Breast epithelium (tissue), 4 donors: ENCODE data around the gene CDC42EP4. TPM values are rescaled to one million over a fixed set of nuclear protein-coding genes. Genes with fewer than 3 reads are reported as not detected.
A peak's percentile ranks its signal among the peaks of the same experiment; 100 is the strongest.
"Not testable (repeated sequence)": the region's sequence is repeated elsewhere in the genome, so short reads cannot be mapped to it uniquely, and the experiment has no call there.

Experiments
- DNase-seq, 2 donors: peaks; one replicate each; pipeline ENCODE4 v3.0.0-alpha.2; 2019; ENCODE audit warnings: low spot score in 2 of 2
- H3K27ac ChIP-seq, 2 donors: fragments of 200-600 bp; sonication (generic) in 1 of 2; one replicate each; pipeline ENCODE4 v1.5.1; 2016 to 2019; ENCODE audit warnings: mild to moderate bottlenecking in 1 of 2
- H3K27me3 ChIP-seq, 2 donors: fragments of 200-600 bp; sonication (generic) in 1 of 2; one replicate each; pipeline versions ENCODE4 v1.5.1 to v1.6.0; 2017 to 2019; ENCODE audit warnings: control low read depth in 1 of 2, mild to moderate bottlenecking in 1 of 2
- H3K36me3 ChIP-seq: fragments of 200-600 bp; one replicate; pipeline ENCODE4 v1.5.1; 2019
- H3K4me1 ChIP-seq, 2 donors: fragments of 200-600 bp; sonication (generic); one replicate each; pipeline ENCODE4 v1.5.1; 2016 to 2019; ENCODE audit warnings: control low read depth in 1 of 2
- H3K4me3 ChIP-seq, 3 donors: fragments of 200-600 bp; sonication (generic); 1 replicate in 2 of 3; 2 replicates in 1 of 3; pipeline ENCODE4 v1.5.1; 2016 to 2019; ENCODE audit warnings: mild to moderate bottlenecking in 3 of 3, moderate library complexity in 2 of 3
- H3K9me3 ChIP-seq, 2 donors: fragments of 200-600 bp; sonication (generic) in 1 of 2; one replicate each; pipeline ENCODE4 v1.5.1; 2016 to 2019; ENCODE audit warnings: control low read depth in 1 of 2
- POLR2A ChIP-seq: fragments of 450-650 bp; IDR thresholded peaks from one replicate; pipeline ENCODE4 v1.6.1; 2016; ENCODE audit warnings: antibody characterized with exemption, mild to moderate bottlenecking, moderate library complexity
- POLR2AphosphoS5 ChIP-seq, 3 donors: sonication (generic); formaldehyde crosslinking; IDR thresholded peaks; one replicate each; pipeline ENCODE4 v1.6.1; 2017; ENCODE audit warnings: antibody characterized with exemption in 3 of 3
- intact Hi-C: fragments of 100-400 bp; cut with DNase I; formaldehyde crosslinking; loops from one replicate; pipeline ENCODE4 v1.15.1; 2023; ENCODE audit warnings: low total_unique reads
- total RNA-seq, 3 donors: library from RNA; depleted of rRNA; stranded (reverse); fragments of >200 nt; gene quantifications; one replicate each; pipeline ENCODE4 v1.1.0, GENCODE V29; 2016
- TF ChIP-seq, protein P1 (sequence below), 3 donors: fragments of 450-650 bp; IDR thresholded peaks; one replicate each; pipeline ENCODE4 v1.5.1; 2016 to 2017; ENCODE audit warnings: antibody characterized with exemption in 3 of 3, mild to moderate bottlenecking in 3 of 3, moderate library complexity in 3 of 3

Gene CDC42EP4
- total RNA-seq, 3 donors from 2014 or later, result 71.0 to 141 (median 112) TPM

DNA sequence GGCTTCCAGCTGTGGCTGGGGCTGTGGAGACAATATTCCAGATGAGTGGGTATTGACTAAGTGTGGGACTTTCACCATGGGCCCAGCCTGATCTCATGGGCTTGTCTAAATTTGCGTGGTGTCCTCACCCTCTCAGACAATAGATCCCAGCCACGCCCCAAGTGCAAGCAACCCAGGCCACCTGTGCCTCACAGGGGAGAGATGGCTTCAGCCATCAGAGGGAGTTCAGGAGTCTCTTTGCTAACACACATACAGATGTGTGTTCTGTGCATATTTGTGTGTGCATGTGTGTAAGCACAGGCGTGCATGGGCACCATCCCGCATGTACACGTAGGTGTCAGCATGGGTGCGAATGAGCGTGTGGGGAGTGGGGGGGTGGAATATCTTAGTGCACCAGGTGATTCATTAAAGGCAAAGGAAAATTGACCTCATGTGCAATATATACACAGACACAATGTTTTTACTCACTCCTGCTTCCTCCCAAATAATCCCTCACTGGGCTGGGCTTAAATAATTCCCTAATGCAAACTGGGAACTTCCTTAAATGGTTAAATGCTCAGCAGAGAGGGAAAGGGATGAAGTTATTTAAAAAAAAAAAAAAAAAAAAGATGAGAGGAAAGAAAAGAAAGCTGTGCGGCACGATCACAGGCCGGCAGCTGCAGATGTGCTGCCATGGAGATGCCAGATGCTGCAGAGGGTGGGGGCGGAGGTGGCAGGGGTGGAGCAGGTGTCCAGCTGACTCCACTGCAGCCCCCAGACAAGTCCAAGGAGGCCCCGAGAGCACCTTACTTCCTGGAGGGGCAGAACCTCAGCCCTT lies 24.0 kb upstream of the CDC42EP4 start:
- intact Hi-C loops, result no loop called here
- H3K27ac ChIP-seq, result peak overlapping the region; percentile 76 to 77
- no peaks in the 10 kb centered on the region for H3K27me3 ChIP-seq
- peaks cover 5 to 8% of the 10 kb centered on the region in 2 donors for H3K4me1 ChIP-seq
- H3K4me3 ChIP-seq, result no peak overlapping the region
- H3K9me3 ChIP-seq, result no peaks in the 10 kb centered on the region
- no peaks in the 10 kb centered on the region for H3K36me3 ChIP-seq
- no peak for TF ChIP-seq POLR2AphosphoS5 (IDR thresholded peaks at IDR 0.05)
- TF ChIP-seq POLR2A, result no peak
- TF ChIP-seq, protein P1, sequence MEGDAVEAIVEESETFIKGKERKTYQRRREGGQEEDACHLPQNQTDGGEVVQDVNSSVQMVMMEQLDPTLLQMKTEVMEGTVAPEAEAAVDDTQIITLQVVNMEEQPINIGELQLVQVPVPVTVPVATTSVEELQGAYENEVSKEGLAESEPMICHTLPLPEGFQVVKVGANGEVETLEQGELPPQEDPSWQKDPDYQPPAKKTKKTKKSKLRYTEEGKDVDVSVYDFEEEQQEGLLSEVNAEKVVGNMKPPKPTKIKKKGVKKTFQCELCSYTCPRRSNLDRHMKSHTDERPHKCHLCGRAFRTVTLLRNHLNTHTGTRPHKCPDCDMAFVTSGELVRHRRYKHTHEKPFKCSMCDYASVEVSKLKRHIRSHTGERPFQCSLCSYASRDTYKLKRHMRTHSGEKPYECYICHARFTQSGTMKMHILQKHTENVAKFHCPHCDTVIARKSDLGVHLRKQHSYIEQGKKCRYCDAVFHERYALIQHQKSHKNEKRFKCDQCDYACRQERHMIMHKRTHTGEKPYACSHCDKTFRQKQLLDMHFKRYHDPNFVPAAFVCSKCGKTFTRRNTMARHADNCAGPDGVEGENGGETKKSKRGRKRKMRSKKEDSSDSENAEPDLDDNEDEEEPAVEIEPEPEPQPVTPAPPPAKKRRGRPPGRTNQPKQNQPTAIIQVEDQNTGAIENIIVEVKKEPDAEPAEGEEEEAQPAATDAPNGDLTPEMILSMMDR (IDR thresholded peaks at IDR 0.05), result no peak
- no peak for DNase-seq

DNA sequence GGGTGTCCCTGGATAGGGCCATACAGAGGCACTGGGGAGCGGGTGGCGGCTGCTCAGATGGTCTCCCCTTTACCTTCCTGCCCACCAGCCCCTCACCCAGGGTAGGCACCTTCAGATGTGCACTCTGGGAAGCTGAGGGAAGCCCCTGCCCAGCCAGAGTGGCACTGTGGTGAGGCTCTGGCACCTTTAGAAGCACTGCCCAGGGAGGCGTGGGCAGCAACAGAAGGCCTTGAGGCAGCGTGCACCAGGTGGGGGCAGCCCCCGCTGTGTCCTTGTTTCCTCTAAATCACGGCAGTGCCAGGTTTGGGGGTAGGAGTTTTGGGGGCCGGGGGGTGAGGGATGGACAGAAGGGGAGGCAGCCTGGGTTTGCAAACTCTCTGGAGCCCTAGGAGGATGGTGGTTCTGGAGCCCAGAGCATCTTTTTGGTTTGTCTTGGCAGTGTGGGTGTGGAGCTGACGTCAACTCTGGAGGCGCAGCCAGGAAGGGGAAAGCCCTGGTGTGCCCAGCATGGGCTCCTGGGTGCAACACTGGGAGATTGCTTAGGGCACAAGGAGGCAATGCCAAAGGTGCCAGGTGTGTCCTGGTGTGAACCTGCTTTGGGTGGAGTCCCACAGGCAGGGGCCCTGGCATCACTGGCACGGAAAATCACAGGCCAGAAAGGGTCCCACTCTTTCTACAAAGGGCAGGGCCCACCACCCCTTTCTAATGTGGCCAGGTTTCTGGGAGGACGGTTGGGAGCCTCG lies 23.1 kb upstream of the CDC42EP4 start:
- Histone ChIP-seq H3K4me1 (peaks cover 5 to 8% of the 10 kb centered on the region in 2 donors), H3K4me3 (no peak overlapping the region), H3K36me3 (no peaks in the 10 kb centered on the region), H3K27me3 (no peaks in the 10 kb centered on the region), H3K27ac (peak overlapping the region; percentile 76 to 77), H3K9me3 (no peaks in the 10 kb centered on the region)
- intact Hi-C loops, result no loop called here
- TF ChIP-seq POLR2AphosphoS5 (IDR thresholded peaks at IDR 0.05), result no peak
- no peak for TF ChIP-seq POLR2A
- TF ChIP-seq, protein P1 (IDR thresholded peaks at IDR 0.05), result no peak
- DNase-seq, result peak in 1 of 2 donors; percentile 56

DNA sequence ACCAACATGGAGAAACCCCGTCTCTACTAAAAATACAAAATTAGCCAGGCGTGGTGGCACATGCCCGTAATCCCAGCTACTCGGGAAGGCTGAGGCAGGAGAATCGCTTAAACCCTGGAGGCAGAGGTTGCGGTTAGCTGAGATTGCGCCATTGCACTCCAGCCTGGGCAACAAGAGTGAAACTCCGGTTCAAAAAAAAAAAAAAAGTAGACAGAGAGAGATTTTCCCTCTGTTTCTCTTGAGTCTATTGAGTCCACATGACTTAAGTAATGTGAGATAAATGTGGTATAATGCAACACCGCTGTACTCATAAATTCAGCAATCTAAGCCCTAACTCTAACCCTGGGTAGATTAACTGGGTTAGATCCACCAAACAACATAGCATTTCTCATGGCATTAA lies 21.6 kb upstream of the CDC42EP4 start:
- H3K27me3 ChIP-seq, H3K4me1 ChIP-seq, H3K36me3 ChIP-seq, H3K9me3 ChIP-seq, intact Hi-C loops, H3K4me3 ChIP-seq: not testable (repeated sequence)
- H3K27ac ChIP-seq, result peak overlapping the region; percentile 77 to 86
- peak in 1 of 2 donors; percentile 70 for DNase-seq
- TF ChIP-seq POLR2AphosphoS5 (IDR thresholded peaks at IDR 0.05), result peak in 1 of 3 donors; percentile 70

DNA sequence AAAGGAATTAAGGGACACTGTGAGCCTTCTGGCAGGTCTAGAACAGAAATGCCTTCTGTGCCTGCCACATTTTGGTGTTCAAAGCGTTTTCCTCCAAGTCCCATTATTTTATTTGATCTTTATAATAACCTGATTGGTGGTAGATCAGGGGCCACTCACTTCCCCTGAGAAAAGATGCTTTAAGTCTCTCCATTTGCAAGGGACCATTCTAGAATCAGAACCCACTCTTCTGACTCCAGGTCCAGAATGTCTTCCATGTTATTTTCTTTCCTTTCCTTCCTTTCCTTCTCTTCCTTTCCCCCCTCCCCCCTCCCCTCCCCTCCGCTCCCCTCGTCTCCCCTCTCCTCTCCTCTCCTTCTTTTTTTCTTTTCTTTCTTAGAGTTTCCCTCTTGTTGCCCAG lies 19.3 kb upstream of the CDC42EP4 start:
- DNase-seq, result no peak

DNA sequence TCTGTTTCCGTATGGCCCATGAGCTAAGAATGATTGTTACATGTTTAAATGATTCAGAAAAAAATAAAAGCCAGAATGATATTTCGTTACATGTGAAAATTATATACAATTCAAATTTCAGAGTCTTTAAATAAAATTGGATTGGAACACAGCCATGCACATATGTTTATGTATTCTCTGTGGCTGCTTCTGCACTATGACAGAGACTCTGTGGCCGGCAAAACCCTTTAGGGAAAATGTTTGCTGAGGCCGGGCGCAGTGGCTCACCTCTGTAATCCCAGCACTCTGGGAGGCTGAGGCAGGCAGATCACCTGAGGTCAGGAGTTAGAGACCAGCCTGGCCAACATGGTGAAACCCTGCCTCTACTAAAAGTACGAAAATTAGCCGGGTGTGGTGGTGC lies 15.9 kb upstream of the CDC42EP4 start:
- Histone ChIP-seq H3K4me3 (no peak overlapping the region), H3K9me3 (no peaks in the 10 kb centered on the region), H3K27ac (no peak overlapping the region), H3K4me1 (no peaks in the 10 kb centered on the region), H3K36me3 (no peaks in the 10 kb centered on the region), H3K27me3 (no peaks in the 10 kb centered on the region)
- DNase-seq, result no peak
- TF ChIP-seq, protein P1 (IDR thresholded peaks at IDR 0.05), result no peak
- TF ChIP-seq POLR2AphosphoS5 (IDR thresholded peaks at IDR 0.05) (no peak), POLR2A (no peak)
- intact Hi-C loops, result no loop called here

More for the DNA sequence above, 19.3 kb upstream of the CDC42EP4 start:
- Histone ChIP-seq H3K27me3 (no peaks in the 10 kb centered on the region), H3K9me3 (no peaks in the 10 kb centered on the region), H3K4me3 (no peak overlapping the region), H3K36me3 (no peaks in the 10 kb centered on the region), H3K4me1 (peaks cover 5 to 8% of the 10 kb centered on the region in 2 donors), H3K27ac (no peak overlapping the region)
- TF ChIP-seq POLR2AphosphoS5 (IDR thresholded peaks at IDR 0.05), result no peak
- intact Hi-C loops, result loop anchor here (2.0 kb wide), 1 partner anchor 66 kb away; no protein-coding TSS in a partner anchor

DNA sequence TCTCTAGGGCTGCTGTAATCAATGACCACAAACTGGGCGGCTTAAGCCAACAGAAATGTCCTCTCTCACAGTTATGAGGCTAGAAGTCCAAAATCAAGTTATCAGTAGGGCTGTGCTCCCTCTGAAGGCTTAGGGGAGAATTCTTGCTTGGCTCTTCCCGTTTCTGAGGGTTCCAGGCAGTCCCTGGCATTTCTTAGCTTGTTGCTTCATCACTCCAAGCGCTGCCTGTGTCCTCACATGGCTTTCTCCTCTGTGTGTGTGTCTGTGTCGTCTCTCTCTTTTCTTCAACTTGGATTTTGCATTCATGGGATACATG lies 13.7 kb upstream of the CDC42EP4 start:
- peak; percentile 74 to 91 (median 80) for TF ChIP-seq POLR2AphosphoS5 (IDR thresholded peaks at IDR 0.05)
- TF ChIP-seq POLR2A, result no peak
- TF ChIP-seq, protein P1 (IDR thresholded peaks at IDR 0.05), result peak in 1 of 3 donors; percentile 28
- peak overlapping the region; percentile 58 to 92 for H3K27ac ChIP-seq
- intact Hi-C loops, result no loop called here
- DNase-seq, result peak in 1 of 2 donors; percentile 55
- no peaks in the 10 kb centered on the region for H3K36me3 ChIP-seq
- H3K4me1 ChIP-seq, result no peaks in the 10 kb centered on the region
- no peaks in the 10 kb centered on the region for H3K9me3 ChIP-seq
- H3K4me3 ChIP-seq, result no peak overlapping the region
- no peaks in the 10 kb centered on the region for H3K27me3 ChIP-seq
